HL-60 (cell line): Measurements from ENCODE around the gene SLC28A2.

ENCODE experiments used
- POLR2AphosphoS5 ChIP-seq: IDR thresholded peaks from 2 replicates; pipeline ENCODE4 v1.6.1; 2012; ENCODE audit warnings: low read depth
- TF ChIP-seq, protein P1 (sequence below): IDR thresholded peaks from one replicate; pipeline ENCODE4 v1.5.1; 2011; ENCODE audit warnings: low read length, control low read depth, inconsistent platforms; ENCODE audit not compliant: insufficient read depth
- TF ChIP-seq, protein P2 (sequence below): IDR thresholded peaks from 2 replicates; pipeline ENCODE4 v1.6.1; 2012; ENCODE audit warnings: low read depth; ENCODE audit not compliant: insufficient replicate concordance

- TF ChIP-seq, protein P1, sequence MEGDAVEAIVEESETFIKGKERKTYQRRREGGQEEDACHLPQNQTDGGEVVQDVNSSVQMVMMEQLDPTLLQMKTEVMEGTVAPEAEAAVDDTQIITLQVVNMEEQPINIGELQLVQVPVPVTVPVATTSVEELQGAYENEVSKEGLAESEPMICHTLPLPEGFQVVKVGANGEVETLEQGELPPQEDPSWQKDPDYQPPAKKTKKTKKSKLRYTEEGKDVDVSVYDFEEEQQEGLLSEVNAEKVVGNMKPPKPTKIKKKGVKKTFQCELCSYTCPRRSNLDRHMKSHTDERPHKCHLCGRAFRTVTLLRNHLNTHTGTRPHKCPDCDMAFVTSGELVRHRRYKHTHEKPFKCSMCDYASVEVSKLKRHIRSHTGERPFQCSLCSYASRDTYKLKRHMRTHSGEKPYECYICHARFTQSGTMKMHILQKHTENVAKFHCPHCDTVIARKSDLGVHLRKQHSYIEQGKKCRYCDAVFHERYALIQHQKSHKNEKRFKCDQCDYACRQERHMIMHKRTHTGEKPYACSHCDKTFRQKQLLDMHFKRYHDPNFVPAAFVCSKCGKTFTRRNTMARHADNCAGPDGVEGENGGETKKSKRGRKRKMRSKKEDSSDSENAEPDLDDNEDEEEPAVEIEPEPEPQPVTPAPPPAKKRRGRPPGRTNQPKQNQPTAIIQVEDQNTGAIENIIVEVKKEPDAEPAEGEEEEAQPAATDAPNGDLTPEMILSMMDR: no peak
- TF ChIP-seq POLR2AphosphoS5: no peak
- TF ChIP-seq, protein P2, sequence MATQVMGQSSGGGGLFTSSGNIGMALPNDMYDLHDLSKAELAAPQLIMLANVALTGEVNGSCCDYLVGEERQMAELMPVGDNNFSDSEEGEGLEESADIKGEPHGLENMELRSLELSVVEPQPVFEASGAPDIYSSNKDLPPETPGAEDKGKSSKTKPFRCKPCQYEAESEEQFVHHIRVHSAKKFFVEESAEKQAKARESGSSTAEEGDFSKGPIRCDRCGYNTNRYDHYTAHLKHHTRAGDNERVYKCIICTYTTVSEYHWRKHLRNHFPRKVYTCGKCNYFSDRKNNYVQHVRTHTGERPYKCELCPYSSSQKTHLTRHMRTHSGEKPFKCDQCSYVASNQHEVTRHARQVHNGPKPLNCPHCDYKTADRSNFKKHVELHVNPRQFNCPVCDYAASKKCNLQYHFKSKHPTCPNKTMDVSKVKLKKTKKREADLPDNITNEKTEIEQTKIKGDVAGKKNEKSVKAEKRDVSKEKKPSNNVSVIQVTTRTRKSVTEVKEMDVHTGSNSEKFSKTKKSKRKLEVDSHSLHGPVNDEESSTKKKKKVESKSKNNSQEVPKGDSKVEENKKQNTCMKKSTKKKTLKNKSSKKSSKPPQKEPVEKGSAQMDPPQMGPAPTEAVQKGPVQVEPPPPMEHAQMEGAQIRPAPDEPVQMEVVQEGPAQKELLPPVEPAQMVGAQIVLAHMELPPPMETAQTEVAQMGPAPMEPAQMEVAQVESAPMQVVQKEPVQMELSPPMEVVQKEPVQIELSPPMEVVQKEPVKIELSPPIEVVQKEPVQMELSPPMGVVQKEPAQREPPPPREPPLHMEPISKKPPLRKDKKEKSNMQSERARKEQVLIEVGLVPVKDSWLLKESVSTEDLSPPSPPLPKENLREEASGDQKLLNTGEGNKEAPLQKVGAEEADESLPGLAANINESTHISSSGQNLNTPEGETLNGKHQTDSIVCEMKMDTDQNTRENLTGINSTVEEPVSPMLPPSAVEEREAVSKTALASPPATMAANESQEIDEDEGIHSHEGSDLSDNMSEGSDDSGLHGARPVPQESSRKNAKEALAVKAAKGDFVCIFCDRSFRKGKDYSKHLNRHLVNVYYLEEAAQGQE: no peak
Measured at GRCh38 chr15:45221967-45222366, 30.1 kb upstream of the SLC28A2 start.
